ENCODE results near the gene ATP9B.

Gene ATP9B

GRCh38 chr18:79199691-79200374 lies 130.6 kb downstream of the ATP9B start:
- DNase-seq (ENCODE audit: low spot score), result no peak

GRCh38 chr18:79200546-79201268 lies 131.5 kb downstream of the ATP9B start:
- DNase-seq (ENCODE audit: low spot score), result no peak

- DNase-seq (ENCODE audit: low spot score), result no peak
These were observed 133.9 kb downstream of the ATP9B start for GRCh38 chr18:79203017-79203605.

- DNase-seq (ENCODE audit: low spot score), result no peak
These were observed 136.0 kb downstream of the ATP9B start for GRCh38 chr18:79204889-79205807.

- DNase-seq (ENCODE audit: low spot score), result no peak
These were observed 137.2 kb downstream of the ATP9B start for GRCh38 chr18:79206444-79206843.

- no peak for DNase-seq (ENCODE audit: low spot score)
These were observed 139.7 kb downstream of the ATP9B start for GRCh38 chr18:79208906-79209305.

- no peak for DNase-seq (ENCODE audit: low spot score)
These were observed 141.1 kb downstream of the ATP9B start for GRCh38 chr18:79210002-79210910.

GRCh38 chr18:79211844-79212243 lies 142.7 kb downstream of the ATP9B start:
- peak; percentile 25 for DNase-seq (ENCODE audit: low spot score)

GRCh38 chr18:79214056-79214455 lies 144.9 kb downstream of the ATP9B start:
- DNase-seq (ENCODE audit: low spot score), result no peak

- no peak for DNase-seq (ENCODE audit: low spot score)
These were observed 147.0 kb downstream of the ATP9B start for GRCh38 chr18:79216176-79216575.

GRCh38 chr18:79217979-79218604 lies 148.9 kb downstream of the ATP9B start:
- DNase-seq (ENCODE audit: low spot score), result no peak

- DNase-seq (ENCODE audit: low spot score), result no peak
These were observed 149.5 kb downstream of the ATP9B start for GRCh38 chr18:79218605-79219190.

- no peak for DNase-seq (ENCODE audit: low spot score)
These were observed 151.9 kb downstream of the ATP9B start for GRCh38 chr18:79221136-79221535.

GRCh38 chr18:79222790-79223189 lies 153.6 kb downstream of the ATP9B start:
- DNase-seq (ENCODE audit: low spot score), result no peak

- no peak for DNase-seq (ENCODE audit: low spot score)
These were observed 154.2 kb downstream of the ATP9B start for GRCh38 chr18:79223431-79223830.

GRCh38 chr18:79224381-79224780 lies 155.2 kb downstream of the ATP9B start:
- DNase-seq (ENCODE audit: low spot score), result no peak

GRCh38 chr18:79227621-79228020 lies 158.4 kb downstream of the ATP9B start:
- no peak for DNase-seq (ENCODE audit: low spot score)

GRCh38 chr18:79229431-79229830 lies 160.2 kb downstream of the ATP9B start:
- DNase-seq (ENCODE audit: low spot score), result no peak

GRCh38 chr18:79234438-79234837 lies 165.2 kb downstream of the ATP9B start:
- no peak for DNase-seq (ENCODE audit: low spot score)

- DNase-seq (ENCODE audit: low spot score), result no peak
These were observed 170.4 kb downstream of the ATP9B start for GRCh38 chr18:79239631-79240030.

Measured in HuH-7 (cell line).